IMR-90 (cell line): ENCODE results near the gene GPR107.

Experiments
- CEBPB ChIP-seq: IDR thresholded peaks from 2 replicates; pipeline ENCODE4 v1.6.1; 2012; ENCODE audit warnings: low read depth, low read length, improper control_type of control experiment
- CTCF ChIP-seq: conservative IDR thresholded peaks from 2 replicates; pipeline ENCODE4 v1.5.1; 2012; ENCODE audit warnings: mild to moderate bottlenecking, low read depth, low read length, improper control_type of control experiment
- ELK1 ChIP-seq: fragments of 150-350 bp; IDR thresholded peaks from 2 replicates; pipeline ENCODE4 v1.6.1; 2016; ENCODE audit warnings: low read depth, mild to moderate bottlenecking, low read length, moderate library complexity, borderline replicate concordance
- FOS ChIP-seq: fragments of 150-350 bp; IDR thresholded peaks from 2 replicates; pipeline ENCODE4 v1.6.1; 2016; ENCODE audit warnings: low read depth, low read length
- MAFK ChIP-seq: IDR thresholded peaks from 2 replicates; pipeline ENCODE4 v1.6.1; 2012; ENCODE audit warnings: low read depth, low read length, improper control_type of control experiment
- MAZ ChIP-seq: IDR thresholded peaks from 2 replicates; pipeline ENCODE4 v1.6.1; 2012; ENCODE audit warnings: low read depth, mild to moderate bottlenecking, low read length, improper control_type of control experiment, moderate library complexity, borderline replicate concordance
- MXI1 ChIP-seq: IDR thresholded peaks from 2 replicates; pipeline ENCODE4 v1.6.1; 2012; ENCODE audit warnings: low read depth, mild to moderate bottlenecking, low read length, moderate library complexity, borderline replicate concordance
- POLR2A ChIP-seq: IDR thresholded peaks from 2 replicates; pipeline ENCODE4 v1.6.1; 2012; ENCODE audit warnings: mild to moderate bottlenecking, low read depth, low read length
- RAD21 ChIP-seq: IDR thresholded peaks from 2 replicates; pipeline ENCODE4 v1.6.1; 2012; ENCODE audit warnings: low read length, improper control_type of control experiment
- RFX5 ChIP-seq: IDR thresholded peaks from 2 replicates; pipeline ENCODE4 v1.8.0; 2012; ENCODE audit warnings: low read depth, mild to moderate bottlenecking, low read length, moderate library complexity
- SMC3 ChIP-seq: fragments of 150-350 bp; IDR thresholded peaks from 2 replicates; pipeline ENCODE4 v1.6.1; 2016; ENCODE audit warnings: low read depth, mild to moderate bottlenecking, antibody characterized with exemption, low read length, moderate library complexity
- TF ChIP-seq, protein P1 (sequence below): fragments of 150-350 bp; IDR thresholded peaks from 2 replicates; pipeline ENCODE4 v1.6.1; 2017; ENCODE audit warnings: mild to moderate bottlenecking, antibody characterized with exemption, low read length, low read depth

DNA sequence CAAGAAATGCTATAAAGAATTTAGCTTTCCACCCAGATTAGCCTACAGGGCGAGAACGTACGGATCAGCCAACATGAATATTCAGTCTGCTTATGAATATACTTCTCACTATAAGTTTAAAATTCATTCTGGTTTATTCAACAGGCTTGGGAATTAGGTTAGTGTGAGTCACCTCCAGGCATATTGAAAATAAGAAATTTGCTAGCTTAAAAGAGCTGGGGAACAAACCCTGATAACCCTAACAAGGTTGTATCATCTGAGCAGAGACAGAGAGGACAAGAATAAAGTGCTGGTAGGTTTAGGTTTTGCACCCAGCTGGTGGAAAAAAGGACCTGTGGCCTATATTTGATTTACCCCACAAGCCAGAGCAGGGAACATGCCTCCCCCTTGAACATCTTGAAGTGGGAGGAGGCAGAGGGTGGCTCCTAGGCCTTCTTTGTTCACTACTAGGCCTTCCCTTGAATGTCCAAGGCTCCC lies 23.0 kb upstream of the GPR107 start:
- TF ChIP-seq CTCF (no peak), FOS (no peak), POLR2A (no peak), RAD21 (no peak), MAZ (no peak), CEBPB (no peak), SMC3 (no peak), RFX5 (no peak), ELK1 (no peak), MXI1 (no peak), MAFK (no peak)
- TF ChIP-seq, protein P1, sequence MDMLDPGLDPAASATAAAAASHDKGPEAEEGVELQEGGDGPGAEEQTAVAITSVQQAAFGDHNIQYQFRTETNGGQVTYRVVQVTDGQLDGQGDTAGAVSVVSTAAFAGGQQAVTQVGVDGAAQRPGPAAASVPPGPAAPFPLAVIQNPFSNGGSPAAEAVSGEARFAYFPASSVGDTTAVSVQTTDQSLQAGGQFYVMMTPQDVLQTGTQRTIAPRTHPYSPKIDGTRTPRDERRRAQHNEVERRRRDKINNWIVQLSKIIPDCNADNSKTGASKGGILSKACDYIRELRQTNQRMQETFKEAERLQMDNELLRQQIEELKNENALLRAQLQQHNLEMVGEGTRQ, result no peak
